Prostate gland (tissue), 2 donors: ENCODE data around the gene FAM174C.

Experiments used
- CTCF ChIP-seq, 4 experiments: fragments of 200-600 bp in 2 of 4; fragments of 450-650 bp in 2 of 4; sonication (generic) in 2 of 4; IDR thresholded peaks; 1 replicate in 3 of 4; 2 replicates in 1 of 4; pipeline ENCODE4 v1.5.1; 2016 to 2019; ENCODE audit warnings: antibody characterized with exemption in 4 of 4, mild to moderate bottlenecking in 2 of 4, moderate library complexity in 2 of 4
- POLR2A ChIP-seq: fragments of 450-650 bp; IDR thresholded peaks from one replicate; pipeline ENCODE4 v1.6.1; 2016; ENCODE audit warnings: antibody characterized with exemption, mild to moderate bottlenecking

GRCh38 chr19:1271528-1272422 is 3.6 kb upstream of the FAM174C start:
- no peak for TF ChIP-seq POLR2A
- TF ChIP-seq CTCF (IDR thresholded peaks at IDR 0.05) = no peak
